NOMO-1 (cell line): Measurements from ENCODE around the gene GAMT.

ENCODE experiments used
- DNase-seq, 2 experiments: peaks; one replicate each; lab custom pipeline; 2025; ENCODE audit not compliant: unreplicated experiment in 2 of 2; lab: John Stamatoyannopoulos, UW

GAMT gene

DNA sequence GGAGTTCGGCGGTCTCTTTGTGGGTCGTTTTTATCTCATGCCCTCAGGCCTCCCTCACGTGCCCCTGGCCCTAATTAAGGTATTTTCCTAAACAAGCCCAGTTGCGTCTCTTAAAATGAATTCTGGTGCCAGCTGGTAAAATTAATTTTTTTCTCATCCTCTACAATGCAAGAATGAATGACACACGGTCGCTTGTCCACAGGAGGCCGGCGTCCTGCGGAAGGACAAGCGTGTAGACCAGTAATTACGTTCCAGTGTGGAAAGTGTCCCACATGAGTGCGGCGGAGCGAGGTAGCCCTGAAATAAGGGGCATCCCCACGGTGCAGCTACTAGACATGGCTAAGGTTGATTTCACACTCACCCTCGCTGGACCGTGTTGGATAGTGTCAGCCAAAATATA, 52.1 kb downstream of the GAMT start:
- no peak for DNase-seq
